Vagina (tissue), 2 donors: ENCODE results near the gene BLNK.

Experiments used
- CTCF ChIP-seq, 3 experiments: fragments of 450-650 bp in 2 of 3; fragments of 200-600 bp in 1 of 3; sonication (generic) in 1 of 3; IDR thresholded peaks; one replicate each; pipeline ENCODE4 v1.5.1; 2017 to 2019; ENCODE audit warnings: antibody characterized with exemption in 3 of 3, mild to moderate bottlenecking in 2 of 3, moderate library complexity in 2 of 3
- POLR2AphosphoS5 ChIP-seq, 2 donors: sonication (generic); formaldehyde crosslinking; IDR thresholded peaks; one replicate each; pipeline ENCODE4 v1.9.0; 2017; ENCODE audit warnings: antibody characterized with exemption in 2 of 2, mild to moderate bottlenecking in 2 of 2, low read depth in 1 of 2; ENCODE audit not compliant: insufficient read depth in 1 of 2

DNA sequence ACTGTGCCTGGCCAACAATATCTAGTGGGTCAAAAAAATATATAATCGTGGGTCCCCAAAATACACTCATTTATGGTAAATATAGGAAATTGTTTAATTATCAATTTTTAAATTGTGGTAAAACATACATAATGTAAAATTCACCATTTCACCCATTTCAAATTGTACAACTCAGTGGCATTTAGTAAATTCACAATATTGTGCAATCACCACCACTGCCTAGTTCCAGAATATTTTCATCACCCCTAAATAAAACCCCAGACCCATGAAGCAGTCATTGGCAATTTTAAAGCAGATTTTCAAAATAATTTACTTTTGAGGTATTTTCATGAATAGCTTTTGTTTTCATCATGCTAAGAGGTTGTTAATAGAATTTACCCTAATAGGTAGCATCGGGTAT, 10.2 kb downstream of the BLNK start:
- TF ChIP-seq CTCF (IDR thresholded peaks at IDR 0.05) (no peak), POLR2AphosphoS5 (IDR thresholded peaks at IDR 0.05; ENCODE audit: insufficient read depth in 1 of 2, low read depth in 1 of 2) (no peak)
